GM19455 (cell line): ENCODE results near the gene RPLP2.

ENCODE experiments used
- ATAC-seq: cut with Tn5 transposase; IDR thresholded peaks from one replicate; pipeline ENCODE4 v1.9.1; 2021; ENCODE audit not compliant: unreplicated experiment

Gene RPLP2

DNA sequence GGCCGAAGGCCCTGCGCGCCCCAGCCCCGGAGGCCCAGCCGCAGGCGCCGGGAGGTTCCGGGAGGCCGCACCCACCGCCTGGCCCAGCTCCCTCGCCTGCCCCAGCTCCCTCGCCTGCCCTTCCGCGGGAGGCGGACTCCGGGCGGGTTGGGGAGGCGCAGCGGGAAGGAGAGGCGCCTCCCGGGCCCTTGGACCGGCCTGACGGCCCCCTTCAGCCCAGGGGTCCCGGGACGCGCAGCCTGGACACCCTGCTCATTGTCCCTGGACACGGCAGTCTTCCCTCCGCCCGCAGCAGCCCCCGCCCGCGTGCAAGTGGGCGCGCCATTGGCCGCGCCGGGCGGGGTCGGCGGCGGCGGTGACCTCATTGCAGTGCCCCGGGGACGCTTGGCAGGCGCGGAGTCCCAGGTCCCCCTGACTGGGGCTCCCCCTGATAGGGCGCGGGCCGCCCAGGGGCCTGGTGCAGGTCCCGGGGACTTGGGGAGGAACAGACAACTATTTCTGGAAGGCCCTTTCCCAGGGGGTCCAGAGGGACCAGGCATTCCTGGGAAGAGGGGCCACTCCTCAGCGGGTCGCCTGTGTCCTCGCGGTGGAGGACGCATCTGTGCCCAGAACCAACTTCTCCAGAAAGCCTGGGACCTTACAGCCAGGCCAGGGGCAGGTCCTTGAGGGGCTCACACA lies 23.5 kb downstream of the RPLP2 start:
- ATAC-seq: no peak

DNA sequence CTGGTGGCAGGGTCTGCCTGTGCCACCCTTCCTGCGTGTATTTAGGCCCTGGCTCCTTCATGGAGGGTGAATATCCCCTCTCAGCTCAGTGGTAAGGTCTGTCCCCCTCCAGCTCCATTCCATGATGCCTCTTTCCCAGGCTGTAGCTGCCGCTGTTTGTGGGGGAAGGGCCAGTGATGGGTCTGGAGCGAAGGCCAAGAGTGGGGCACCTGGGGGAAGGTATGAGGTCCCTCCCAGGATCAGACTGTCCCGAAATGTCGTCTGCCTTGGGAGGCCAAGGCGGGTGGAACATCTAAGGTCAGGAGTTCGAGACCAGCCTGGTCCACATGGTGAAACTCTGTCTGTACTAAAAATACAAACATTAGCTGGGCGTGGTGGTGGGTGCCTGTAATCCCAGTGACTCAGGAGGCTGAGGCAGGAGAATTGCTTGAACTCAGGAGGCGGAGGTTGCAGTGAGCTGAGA lies 24.1 kb downstream of the RPLP2 start:
- no peak for ATAC-seq

DNA sequence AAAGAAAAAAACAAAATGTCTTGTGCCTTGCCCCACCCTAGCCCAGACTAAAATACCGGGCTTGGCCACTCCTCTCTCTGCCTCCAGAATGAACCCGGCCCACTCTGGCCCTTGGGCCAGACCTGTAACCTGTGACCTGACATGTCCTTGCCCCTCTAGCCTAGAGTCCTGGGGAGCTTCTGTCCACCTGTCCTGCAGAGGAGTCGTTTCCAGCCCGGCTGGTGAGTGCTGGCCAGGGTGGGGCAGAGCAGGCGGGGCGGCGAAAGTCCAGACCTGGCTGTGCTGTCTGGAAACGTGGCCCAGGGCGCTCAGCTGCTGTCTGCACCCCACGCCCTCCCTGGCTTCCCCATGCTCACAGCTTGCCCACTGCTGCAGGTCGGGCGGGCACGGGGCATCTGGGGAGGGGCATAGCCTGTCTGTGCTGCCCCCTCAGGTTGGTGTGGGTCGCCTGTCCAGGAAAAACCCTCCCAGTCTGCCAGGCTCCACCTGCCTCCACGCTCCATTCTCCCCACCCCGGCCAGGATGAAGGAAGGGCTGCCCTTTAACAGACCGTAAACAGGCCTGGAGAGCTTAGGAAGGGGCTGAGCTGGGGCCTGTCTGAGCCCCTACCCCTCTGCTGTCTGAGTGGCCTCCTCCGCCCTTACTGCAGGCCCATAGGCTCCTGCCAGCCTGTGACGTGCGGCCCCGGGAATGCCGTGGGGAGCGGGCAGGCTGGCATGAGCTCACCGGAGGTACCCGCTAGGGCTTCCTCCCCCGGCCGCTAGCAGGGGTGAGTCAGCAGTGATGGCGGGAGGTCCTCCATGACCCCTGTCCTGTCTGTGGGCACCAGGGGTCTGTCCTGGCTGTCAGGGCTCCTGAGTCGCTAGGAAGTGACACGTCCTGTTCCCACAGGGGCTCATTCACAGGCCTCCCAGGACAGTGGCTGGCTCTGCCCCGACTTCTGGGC lies 24.9 kb downstream of the RPLP2 start:
- ATAC-seq: no peak

DNA sequence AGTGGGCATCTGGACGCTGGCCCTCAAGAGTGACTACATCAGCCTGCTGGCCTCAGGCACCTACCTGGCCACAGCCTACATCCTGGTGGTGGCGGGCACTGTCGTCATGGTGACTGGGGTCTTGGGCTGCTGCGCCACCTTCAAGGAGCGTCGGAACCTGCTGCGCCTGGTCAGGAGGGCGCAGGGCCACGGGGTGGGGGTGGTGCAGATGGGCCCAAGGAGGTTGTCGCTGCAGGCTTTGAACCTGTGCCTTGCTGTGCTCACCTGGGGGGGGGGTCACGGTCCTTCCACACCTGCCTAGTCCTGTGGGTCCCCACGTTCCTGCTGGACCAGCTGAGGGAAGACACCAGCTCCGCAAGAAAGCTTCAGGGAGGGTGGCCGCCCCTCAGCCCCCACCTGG lies 26.5 kb downstream of the RPLP2 start:
- no peak for ATAC-seq

DNA sequence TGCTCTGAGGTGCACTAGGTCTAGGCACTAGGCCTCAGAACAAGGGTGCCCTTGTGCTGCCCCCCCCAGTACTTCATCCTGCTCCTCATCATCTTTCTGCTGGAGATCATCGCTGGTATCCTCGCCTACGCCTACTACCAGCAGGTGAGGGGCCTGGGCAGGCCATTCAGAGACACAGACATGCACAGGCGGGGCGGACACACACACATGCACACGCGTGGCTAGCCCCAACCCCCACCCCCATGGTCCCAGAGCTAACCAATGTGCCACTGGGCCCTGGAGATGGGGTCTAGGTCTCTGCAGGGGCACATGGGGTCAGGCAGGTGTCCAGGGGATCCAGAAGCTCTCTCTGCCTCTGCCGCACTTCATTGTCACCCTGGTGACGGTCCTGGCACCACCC lies 26.9 kb downstream of the RPLP2 start:
- no peak for ATAC-seq

DNA sequence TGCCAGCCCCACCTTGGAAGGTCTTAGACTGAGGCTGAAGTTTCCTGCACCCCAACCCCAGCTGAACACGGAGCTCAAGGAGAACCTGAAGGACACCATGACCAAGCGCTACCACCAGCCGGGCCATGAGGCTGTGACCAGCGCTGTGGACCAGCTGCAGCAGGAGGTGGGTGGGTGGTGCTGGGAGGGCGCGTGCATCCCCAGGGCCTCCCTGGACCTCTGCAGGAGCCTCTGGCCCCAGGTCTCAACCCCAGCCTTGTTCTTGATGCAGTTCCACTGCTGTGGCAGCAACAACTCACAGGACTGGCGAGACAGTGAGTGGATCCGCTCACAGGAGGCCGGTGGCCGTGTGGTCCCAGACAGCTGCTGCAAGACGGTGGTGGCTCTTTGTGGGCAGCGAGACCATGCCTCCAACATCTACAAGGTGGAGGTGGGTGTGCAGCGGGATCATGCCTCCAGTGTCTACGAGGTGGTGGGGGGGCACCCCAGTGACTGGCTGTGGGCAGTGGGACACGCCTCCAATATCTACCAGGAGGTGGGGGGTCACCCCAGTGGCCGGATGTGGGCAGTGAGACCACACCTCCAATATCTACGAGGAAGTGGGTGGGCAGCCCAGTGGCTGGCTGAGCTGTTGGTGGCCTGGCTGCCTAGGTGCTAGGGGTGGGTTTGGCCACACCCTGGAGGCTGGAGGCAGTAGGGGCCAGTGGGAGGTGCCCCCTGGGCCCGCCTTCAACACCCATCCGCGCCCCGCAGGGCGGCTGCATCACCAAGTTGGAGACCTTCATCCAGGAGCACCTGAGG lies 27.6 kb downstream of the RPLP2 start:
- no peak for ATAC-seq

DNA sequence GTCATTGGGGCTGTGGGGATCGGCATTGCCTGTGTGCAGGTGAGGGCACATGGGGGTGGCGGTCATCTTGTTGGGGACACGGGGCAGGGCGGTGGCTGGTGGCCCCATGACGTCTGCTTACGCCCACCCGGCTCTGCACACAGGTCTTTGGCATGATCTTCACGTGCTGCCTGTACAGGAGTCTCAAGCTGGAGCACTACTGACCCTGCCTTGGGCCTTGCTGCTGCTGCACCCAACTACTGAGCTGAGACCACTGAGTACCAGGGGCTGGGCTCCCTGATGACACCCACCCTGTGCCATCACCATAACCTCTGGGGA lies 28.2 kb downstream of the RPLP2 start:
- no peak for ATAC-seq

DNA sequence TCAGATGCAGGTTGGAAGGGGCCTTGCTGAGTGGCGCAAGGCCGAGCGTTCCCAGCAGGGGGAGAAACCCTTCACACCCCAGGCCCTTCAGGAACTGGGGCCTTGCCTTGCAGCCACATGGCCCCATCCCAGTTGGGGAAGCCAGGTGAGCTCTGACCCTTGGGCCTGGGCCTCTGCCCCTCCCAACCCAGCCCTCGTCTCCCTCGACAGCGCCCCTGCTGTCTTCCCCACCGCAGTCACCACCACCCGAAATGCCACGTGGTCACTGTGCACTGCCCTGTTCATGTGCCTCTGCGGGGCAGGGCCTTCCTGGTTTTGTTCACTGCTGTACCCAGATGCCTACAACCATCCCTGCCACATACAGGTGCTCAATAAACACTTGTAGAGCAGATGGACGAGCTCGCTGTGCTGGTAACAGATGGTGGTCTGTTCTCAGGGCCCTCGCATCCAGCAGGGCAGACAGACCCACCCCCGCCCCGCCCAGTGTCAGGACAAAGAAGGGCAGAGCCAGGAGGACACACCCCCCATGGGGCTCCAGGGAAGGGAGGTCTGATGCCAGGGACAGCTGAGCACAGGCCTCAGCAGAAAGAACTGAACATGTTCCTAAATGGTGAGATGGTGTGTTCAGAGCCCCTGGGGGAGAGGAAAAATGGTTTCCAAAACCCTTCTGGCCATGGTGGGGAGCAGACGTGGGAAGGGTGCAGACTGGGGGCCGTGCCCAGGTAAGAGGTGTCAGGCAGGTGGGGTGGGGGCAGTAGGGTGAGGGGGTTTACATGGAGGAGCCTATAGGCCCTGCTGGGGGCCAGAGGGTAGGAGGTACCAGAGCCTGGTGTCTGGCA lies 28.9 kb downstream of the RPLP2 start:
- ATAC-seq: no peak

DNA sequence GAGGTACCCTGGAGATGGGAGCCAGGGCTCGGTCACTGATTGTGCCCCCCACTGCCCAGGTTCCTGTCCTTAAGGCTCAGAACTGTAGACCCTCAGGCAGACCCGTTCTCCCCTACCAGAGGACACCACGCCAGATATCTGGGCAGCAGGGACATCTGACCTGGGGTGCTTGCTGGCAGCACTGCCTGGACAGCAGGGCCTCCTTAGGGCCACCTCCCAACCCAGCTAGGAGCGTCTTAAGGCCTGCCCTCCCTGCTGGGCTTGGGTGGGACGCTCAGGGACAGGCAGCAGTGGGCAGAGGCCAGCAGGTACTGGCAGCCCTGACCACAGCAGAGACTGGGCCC lies 29.5 kb downstream of the RPLP2 start:
- ATAC-seq: no peak

DNA sequence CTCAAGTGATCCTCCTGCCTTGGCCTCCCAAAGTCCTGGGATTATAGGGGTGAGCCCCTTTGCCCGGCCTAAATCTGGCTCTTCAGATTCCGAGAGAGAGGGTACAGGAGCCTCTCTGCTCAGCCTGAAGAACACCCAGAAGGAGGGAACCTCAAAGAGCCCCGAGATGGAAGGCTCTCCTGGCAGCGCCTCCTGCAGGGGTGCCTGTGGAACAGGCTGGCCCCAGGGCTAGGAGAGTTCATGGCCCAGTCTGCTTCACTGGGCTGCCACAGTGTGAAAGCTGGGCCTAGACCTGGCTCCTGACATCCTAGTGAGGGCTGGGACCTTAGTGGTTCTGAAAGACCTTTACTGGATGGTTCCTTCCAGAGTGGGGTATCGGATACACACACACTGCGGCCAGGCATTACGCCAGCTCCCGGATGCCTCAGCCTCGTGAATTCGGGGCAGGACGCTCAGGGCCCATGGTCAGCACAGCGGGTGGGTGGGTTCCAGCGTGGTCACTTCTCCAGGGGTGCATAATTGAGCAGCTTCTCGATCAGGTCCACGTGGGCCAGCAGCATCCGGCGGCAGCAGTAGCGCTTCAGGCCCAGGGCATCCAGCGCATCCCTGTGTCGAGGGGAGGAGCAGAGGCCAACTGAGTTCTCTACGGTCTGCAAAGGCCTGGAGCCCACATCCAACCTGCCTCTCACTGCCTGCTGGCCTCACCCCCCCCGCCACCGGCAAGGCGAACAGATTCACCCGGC lies 30.3 kb downstream of the RPLP2 start:
- no peak for ATAC-seq

DNA sequence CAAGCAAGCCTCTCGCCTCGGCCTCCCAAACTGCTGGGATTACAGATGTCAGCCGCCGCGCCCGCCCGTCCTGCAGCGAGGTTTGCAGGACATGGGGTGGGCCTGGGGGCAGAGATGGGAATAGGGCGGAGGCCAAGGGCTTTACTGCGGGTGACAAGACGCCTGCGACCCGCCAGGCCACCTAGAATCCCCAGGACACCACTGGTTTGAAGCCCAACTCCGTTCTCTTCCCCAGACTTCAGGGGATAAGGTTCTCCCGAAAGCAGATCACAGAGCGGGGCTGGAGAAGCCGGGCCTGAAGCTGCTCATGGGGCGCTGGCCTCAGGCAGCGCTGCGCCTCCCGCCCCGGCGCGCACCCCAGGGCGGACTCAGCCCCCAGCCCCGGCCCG lies 32.2 kb downstream of the RPLP2 start:
- peak; percentile 41 for ATAC-seq

DNA sequence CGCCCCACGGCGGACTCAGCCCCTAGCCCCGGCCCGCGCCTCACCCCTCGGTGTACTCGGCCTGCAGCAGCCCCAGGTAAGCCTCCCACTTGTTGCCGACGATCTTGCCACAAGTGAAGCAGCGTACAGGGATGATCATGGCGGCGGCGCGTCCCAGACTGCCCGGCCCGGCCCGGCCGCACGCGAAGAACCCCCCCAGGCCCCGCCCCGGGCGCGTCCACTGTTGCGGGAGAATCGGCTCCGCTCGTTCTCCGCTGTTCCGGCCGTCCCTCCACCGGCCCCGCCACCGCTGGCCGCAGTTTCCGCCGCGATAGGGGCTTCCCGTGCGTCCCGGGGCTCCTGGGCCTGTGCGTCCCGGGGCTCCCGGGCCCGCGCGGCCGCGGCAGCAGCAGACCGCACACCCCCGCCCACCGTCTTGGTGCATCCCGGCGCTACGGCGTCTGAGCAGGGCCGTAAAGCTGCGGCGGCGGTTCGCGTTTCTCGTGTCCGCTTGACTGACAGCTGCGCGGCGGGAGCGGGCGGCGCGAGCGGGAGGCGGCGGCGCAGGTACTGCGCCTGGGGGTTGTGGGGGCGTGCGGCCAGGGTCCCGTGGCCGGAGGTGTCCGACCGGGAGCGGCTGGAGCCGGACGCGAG lies 32.7 kb downstream of the RPLP2 start, which contains the start of the genes POLR2L and TSPAN4:
Gene POLR2L, minus strand, starts transcription at position 160 of the 633 bp plus-strand sequence. Its CDS starts 21 bp downstream, at position 139.
Gene TSPAN4, plus strand, starts transcription at position 483 of the 633 bp plus-strand sequence. CDS start 7,453 bp downstream, outside the sequence.
- ATAC-seq: peak; percentile 63

DNA sequence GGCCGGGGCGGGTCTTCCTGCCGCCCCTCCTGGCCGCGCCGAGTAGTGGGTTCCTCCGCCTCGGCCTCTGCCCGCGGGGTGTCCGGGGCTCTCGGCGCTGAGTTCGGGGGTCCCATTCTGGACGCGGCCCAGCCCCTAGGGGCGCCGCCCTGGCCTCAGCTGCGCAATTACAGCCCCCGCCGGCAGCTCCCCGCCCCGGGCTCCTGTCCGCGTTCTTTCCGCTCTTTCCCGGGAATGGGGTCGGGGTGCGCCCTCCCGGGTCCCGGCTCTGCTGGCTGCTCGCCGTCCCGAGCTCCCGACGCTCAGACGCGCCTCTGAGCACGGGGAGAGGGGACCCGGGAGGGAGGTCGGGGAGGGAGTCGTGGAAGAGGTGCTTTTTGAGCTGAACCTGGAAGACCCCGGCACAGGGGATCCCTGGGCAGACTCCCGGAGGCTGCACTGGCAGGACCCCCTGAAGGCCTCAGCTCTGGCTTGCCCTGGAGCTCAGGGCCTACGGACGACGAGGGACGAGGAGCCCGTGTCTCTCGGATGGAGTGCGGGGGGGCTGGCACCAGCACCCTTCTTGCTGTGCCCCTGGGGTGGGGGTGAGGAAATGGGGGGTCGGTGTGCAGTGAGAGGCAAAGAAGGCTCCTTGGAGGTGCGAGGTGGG lies 33.4 kb downstream of the RPLP2 start:
- ATAC-seq: no peak

DNA sequence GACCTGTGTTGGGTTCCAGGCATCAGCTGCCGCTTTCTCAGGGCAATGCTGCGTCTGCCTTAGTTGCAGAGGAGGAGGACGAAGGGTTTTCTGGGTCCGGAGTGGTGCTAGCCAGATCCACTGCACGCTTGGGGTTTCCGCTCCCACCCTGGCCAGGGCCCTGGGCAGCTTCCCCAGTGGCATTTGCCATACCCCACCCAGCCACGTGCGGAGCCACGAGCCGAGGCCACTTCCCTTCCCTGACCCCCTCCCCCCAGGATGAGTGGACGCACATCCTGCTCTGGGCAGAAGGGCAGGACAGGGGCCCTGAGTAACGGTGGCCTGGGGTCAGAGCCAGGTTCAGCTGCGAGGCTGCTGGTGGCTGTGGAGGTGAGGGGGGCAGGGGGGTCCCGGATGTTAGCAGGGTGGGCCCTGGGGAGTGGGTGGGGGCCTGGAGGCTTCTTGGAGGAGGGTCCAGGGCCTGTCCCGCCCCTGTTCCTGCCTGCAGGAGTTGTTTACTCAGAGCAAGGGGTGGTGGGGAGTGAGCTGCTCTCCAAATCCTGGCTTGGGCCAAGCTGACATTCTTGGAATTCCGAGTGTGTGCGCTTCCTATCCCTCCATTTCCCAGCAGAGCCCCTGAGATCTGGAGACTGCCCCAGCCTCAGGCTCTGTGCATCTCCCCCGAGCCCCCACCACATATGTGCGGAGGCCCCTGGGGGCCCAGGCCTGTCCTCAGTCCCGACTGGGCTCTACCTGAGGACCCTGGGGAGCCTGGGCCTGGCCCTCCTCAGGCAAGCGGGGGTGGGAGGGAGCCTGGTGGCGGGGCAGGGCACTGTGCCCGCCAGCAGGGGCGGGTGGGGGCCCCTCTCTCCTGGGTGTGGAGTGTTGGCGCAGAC lies 34.3 kb downstream of the RPLP2 start:
- no peak for ATAC-seq

DNA sequence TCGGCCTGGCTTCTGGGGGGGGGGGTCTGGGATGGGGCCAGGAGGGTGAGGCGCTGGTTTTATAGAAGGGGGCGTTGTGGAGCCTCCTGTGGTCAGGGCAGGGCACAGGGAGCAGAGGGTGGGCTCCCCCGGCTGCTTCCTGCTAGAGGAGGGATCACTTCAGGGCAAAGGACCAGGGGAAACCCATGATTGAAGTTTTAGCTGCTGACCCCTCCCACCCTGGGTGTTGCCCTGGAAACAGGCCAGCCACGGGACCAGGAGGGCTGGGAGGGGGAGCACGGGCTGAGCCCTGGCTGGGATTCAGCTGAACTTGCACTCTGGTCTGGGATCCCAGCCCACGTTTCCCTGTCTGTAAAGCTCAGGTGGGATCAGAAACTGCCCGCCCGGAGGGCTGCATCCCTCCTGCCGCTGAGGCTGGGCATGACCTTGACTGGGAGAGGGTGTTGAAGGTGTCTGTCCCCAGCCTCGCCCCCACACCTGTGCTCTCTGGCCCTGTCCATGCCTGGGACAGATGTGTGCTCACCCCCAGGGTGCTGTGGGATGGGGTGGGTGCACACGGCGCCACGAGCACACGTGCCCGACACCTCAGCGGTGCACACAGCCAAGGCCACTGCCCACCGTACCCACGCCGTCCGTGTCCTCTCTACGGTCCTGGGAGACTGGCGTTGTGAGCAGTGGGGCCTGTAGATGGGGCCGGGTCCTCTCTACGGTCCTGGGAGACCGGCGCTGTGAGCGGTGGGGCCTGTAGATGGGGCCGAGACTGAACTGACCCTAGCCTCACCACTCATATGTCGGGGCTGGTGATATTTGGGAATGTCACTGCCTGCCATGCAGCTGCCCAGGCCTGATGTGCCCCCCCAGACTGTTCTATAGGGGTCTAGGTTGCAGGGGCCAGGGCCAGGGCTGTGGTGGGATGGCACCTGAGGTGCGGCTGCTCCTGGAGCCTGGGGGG lies 35.2 kb downstream of the RPLP2 start:
- no peak for ATAC-seq

DNA sequence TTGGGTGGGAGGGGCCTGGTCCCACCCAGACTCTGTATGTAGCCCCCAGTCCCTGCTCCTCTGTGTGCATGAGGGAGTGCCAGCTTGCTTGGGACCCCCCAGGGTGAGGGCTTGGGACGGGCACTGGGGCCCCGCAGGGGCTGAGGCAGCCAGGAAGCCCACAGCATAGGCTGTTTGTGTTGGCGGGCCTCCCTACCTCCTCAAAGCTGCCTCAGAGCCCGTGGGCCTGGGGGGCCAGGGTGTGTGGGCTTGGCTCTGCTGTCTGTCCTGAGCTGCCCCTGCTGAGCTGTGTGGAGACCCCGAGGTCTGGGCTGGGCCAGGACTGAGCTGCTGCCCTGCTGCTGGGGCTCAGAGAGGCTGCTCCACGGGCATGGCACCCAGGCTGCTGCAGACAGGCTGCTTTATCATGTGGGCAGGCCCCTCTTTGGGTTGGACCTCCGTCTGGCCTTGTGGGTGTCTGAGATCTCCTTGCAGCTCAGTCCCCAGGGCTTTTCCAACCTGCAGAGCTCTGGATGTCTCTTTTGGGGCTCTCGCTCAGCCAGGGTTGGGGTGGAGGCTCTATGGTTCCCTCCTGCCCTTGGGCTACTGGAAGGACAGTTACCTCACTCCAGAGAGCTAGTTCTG lies 36.2 kb downstream of the RPLP2 start:
- ATAC-seq: no peak
